HL-60 (cell line): ENCODE data around the gene MED1.

ENCODE experiments used
- CTCF ChIP-seq: IDR thresholded peaks from one replicate; pipeline ENCODE4 v1.5.1; 2011; ENCODE audit warnings: low read length, control low read depth, inconsistent platforms; ENCODE audit not compliant: insufficient read depth
- POLR2AphosphoS5 ChIP-seq: IDR thresholded peaks from 2 replicates; pipeline ENCODE4 v1.6.1; 2012; ENCODE audit warnings: low read depth
- REST ChIP-seq: IDR thresholded peaks from 2 replicates; pipeline ENCODE4 v1.6.1; 2012; ENCODE audit warnings: low read depth; ENCODE audit not compliant: insufficient replicate concordance

DNA sequence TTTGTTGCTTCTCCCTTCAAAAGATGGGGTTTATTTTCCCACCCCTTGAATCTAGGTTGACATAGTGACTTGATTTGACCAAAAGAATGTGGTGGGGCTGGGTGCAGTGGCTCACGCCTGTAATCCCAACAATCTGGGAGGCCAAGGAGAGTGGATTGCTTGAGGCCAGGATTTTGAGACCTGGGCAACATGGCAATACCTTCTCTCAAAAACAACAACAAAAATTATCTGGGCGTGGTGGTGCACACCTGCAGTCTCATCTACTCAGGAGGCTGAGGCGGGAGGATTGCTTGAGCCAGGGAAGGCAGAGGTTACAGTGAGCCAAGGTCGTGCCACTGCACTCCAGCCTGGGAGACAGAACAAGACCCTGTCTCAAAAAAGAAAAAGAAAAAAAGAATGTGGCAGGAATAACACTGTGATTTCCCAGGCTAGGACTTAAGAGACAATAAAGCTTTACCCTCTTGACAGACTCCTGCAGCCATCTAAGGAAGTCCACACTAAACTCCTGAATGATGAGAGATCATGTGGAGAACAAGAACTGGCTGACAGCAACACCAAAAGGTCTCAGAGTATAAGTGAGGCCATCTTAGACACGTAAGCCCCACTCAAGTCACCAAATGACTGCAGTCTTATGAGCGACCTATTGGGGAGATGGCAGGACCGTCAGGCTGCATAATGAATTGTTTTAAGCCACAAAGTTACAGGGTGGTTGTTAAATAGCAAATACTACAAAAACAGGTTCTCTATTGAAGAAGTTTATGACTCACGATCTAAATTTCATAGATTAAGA lies 86.6 kb downstream of the MED1 start:
- TF ChIP-seq POLR2AphosphoS5 = no peak
- no peak for TF ChIP-seq CTCF
- no peak for TF ChIP-seq REST
